ENCODE data around the gene SHC4.

- TF ChIP-seq MXI1 (IDR thresholded peaks at IDR 0.05; ENCODE audit: borderline replicate concordance, low read depth, low read length) (no peak), CTCF (CRISPR knock-in tag; IDR thresholded peaks at IDR 0.05) (no peak), EZH2 (conservative IDR thresholded peaks at IDR 0.05; ENCODE audit: low read depth, low read length) (no peak)
Measured at GRCh38 chr15:48785712-48786111, 178.0 kb downstream of the SHC4 start.
